Mucosa of rectum (tissue), 2 donors: ENCODE data around the gene LZTS3.
"Not testable (repeated sequence)": the region's sequence is repeated elsewhere in the genome, so short reads cannot be mapped to it uniquely, and the experiment has no call there.

Experiments
- H3K27ac ChIP-seq, 2 donors: one replicate each; pipeline ENCODE4 v1.7.0; 2013; ENCODE audit warnings: inconsistent platforms in 2 of 2, low read depth in 2 of 2, low read length in 2 of 2
- H3K27me3 ChIP-seq, 2 donors: one replicate each; pipeline ENCODE4 v1.7.0; 2013; ENCODE audit warnings: low read length in 2 of 2; ENCODE audit not compliant: control insufficient read depth in 2 of 2, insufficient read depth in 2 of 2
- H3K36me3 ChIP-seq, 2 donors: one replicate each; pipeline ENCODE4 v1.7.0; 2013; ENCODE audit warnings: low read length in 2 of 2; ENCODE audit not compliant: control insufficient read depth in 2 of 2, insufficient read depth in 2 of 2
- H3K4me1 ChIP-seq, 2 donors: one replicate each; pipeline ENCODE4 v1.7.0; 2013; ENCODE audit warnings: low read length in 2 of 2, mild to moderate bottlenecking in 1 of 2; ENCODE audit not compliant: control insufficient read depth in 2 of 2, insufficient read depth in 2 of 2
- H3K4me3 ChIP-seq, 2 donors: one replicate each; pipeline ENCODE4 v1.7.0; 2013; ENCODE audit warnings: low read length in 2 of 2
- H3K9ac ChIP-seq, 2 donors: one replicate each; pipeline ENCODE4 v1.7.0; 2013; ENCODE audit warnings: low read length in 2 of 2, low read depth in 1 of 2, mild to moderate bottlenecking in 1 of 2
- H3K9me3 ChIP-seq, 2 donors: one replicate each; pipeline ENCODE4 v1.7.0; 2013; ENCODE audit warnings: low read length in 2 of 2; ENCODE audit not compliant: control insufficient read depth in 2 of 2
- donor health status: healthy.
- donor health status: Normal muscosa, but diverticular disease.

Gene LZTS3

GRCh38 chr20:3192226-3193015 lies 19.1 kb upstream of the LZTS3 start:
- Histone ChIP-seq H3K36me3 (peaks cover 46 to 64% of the 10 kb centered on the region in 2 donors), H3K9me3 (no peaks in the 10 kb centered on the region), H3K27ac (no peak overlapping the region), H3K4me3 (no peak overlapping the region), H3K9ac (no peak overlapping the region), H3K27me3 (no peaks in the 10 kb centered on the region), H3K4me1 (no peaks in the 10 kb centered on the region)

- no peaks in the 10 kb centered on the region for H3K27me3 ChIP-seq
- no peak overlapping the region for H3K4me3 ChIP-seq
- no peaks in the 10 kb centered on the region for H3K9me3 ChIP-seq
- H3K9ac ChIP-seq, result no peak overlapping the region
- no peaks in the 10 kb centered on the region for H3K4me1 ChIP-seq
- peaks cover 45 to 57% of the 10 kb centered on the region in 2 donors for H3K36me3 ChIP-seq
- no peak overlapping the region for H3K27ac ChIP-seq
These were observed 17.3 kb upstream of the LZTS3 start for GRCh38 chr20:3190681-3191111.

GRCh38 chr20:3189561-3190131 lies 16.3 kb upstream of the LZTS3 start:
- H3K36me3 ChIP-seq, result peaks cover 35 to 47% of the 10 kb centered on the region in 2 donors
- H3K9ac ChIP-seq, result no peak overlapping the region
- no peak overlapping the region for H3K27ac ChIP-seq
- no peaks in the 10 kb centered on the region for H3K4me1 ChIP-seq
- no peaks in the 10 kb centered on the region for H3K27me3 ChIP-seq
- H3K9me3 ChIP-seq, result no peaks in the 10 kb centered on the region
- no peak overlapping the region for H3K4me3 ChIP-seq

- H3K4me3 ChIP-seq, result no peak overlapping the region
- H3K4me1 ChIP-seq, result no peaks in the 10 kb centered on the region
- H3K9me3 ChIP-seq, result no peaks in the 10 kb centered on the region
- H3K9ac ChIP-seq, result no peak overlapping the region
- no peaks in the 10 kb centered on the region for H3K27me3 ChIP-seq
- no peak overlapping the region for H3K27ac ChIP-seq
- H3K36me3 ChIP-seq, result peaks cover 28 to 40% of the 10 kb centered on the region in 2 donors
These were observed 15.6 kb upstream of the LZTS3 start for GRCh38 chr20:3188823-3189413.

GRCh38 chr20:3187861-3188260 lies 14.5 kb upstream of the LZTS3 start:
- not testable (repeated sequence) for H3K4me1 ChIP-seq, H3K27ac ChIP-seq, H3K4me3 ChIP-seq, H3K9ac ChIP-seq, H3K27me3 ChIP-seq, H3K9me3 ChIP-seq
- H3K36me3 ChIP-seq, result peaks cover 23 to 33% of the 10 kb centered on the region in 2 donors

- no peak overlapping the region for H3K27ac ChIP-seq
- H3K4me1 ChIP-seq, result no peaks in the 10 kb centered on the region
- no peaks in the 10 kb centered on the region for H3K36me3 ChIP-seq
- H3K9me3 ChIP-seq, result no peaks in the 10 kb centered on the region
- H3K4me3 ChIP-seq, result no peak overlapping the region
- H3K9ac ChIP-seq, result no peak overlapping the region
- H3K27me3 ChIP-seq, result no peaks in the 10 kb centered on the region
These were observed 10.7 kb upstream of the LZTS3 start for GRCh38 chr20:3183896-3184612.

GRCh38 chr20:3182429-3182828 lies 9.1 kb upstream of the LZTS3 start:
- H3K4me1 ChIP-seq, H3K27me3 ChIP-seq, H3K36me3 ChIP-seq, H3K4me3 ChIP-seq, H3K9ac ChIP-seq, H3K9me3 ChIP-seq, H3K27ac ChIP-seq: not testable (repeated sequence)

- no peak overlapping the region for H3K27ac ChIP-seq
These were observed 7.9 kb upstream of the LZTS3 start for GRCh38 chr20:3181270-3181669.

GRCh38 chr20:3180319-3180718 lies 7.0 kb upstream of the LZTS3 start:
- Histone ChIP-seq H3K27ac (no peak overlapping the region), H3K9ac (no peak overlapping the region), H3K4me1 (no peaks in the 10 kb centered on the region), H3K27me3 (peaks cover 0 to under 1% of the 10 kb centered on the region in 2 donors), H3K36me3 (no peaks in the 10 kb centered on the region), H3K9me3 (no peaks in the 10 kb centered on the region), H3K4me3 (no peak overlapping the region)

More at GRCh38 chr20:3181270-3181669, 7.9 kb upstream of the LZTS3 start:
- Histone ChIP-seq H3K4me3 (no peak overlapping the region), H3K36me3 (no peaks in the 10 kb centered on the region), H3K9ac (no peak overlapping the region), H3K9me3 (no peaks in the 10 kb centered on the region), H3K27me3 (no peaks in the 10 kb centered on the region), H3K4me1 (no peaks in the 10 kb centered on the region)
